Subcutaneous abdominal adipose tissue (tissue), 5 donors: ENCODE measurements around the gene NIFK.

Experiments used
- H3K27ac ChIP-seq: one replicate; pipeline ENCODE4 v1.7.0; 2013; ENCODE audit warnings: low read depth, mild to moderate bottlenecking, inconsistent platforms, low read length, moderate library complexity
- H3K27me3 ChIP-seq, 5 donors: one replicate each; pipeline ENCODE4 v1.7.0; 2013; ENCODE audit warnings: low read length in 5 of 5, inconsistent platforms in 1 of 5; ENCODE audit not compliant: control insufficient read depth in 5 of 5, insufficient read depth in 4 of 5
- H3K36me3 ChIP-seq, 5 donors: one replicate each; pipeline ENCODE4 v1.7.0; 2013; ENCODE audit warnings: low read length in 5 of 5; ENCODE audit not compliant: control insufficient read depth in 5 of 5, insufficient read depth in 5 of 5
- H3K4me1 ChIP-seq, 5 donors: one replicate each; pipeline ENCODE4 v1.7.0; 2013; ENCODE audit warnings: low read length in 5 of 5, mild to moderate bottlenecking in 3 of 5, moderate library complexity in 1 of 5; ENCODE audit not compliant: control insufficient read depth in 5 of 5, insufficient read depth in 5 of 5
- H3K4me3 ChIP-seq, 5 donors: one replicate each; pipeline ENCODE4 v1.7.0; 2013; ENCODE audit warnings: low read length in 5 of 5, low read depth in 1 of 5
- H3K9ac ChIP-seq, 5 donors: one replicate each; pipeline ENCODE4 v1.7.0; 2013; ENCODE audit warnings: low read length in 5 of 5, mild to moderate bottlenecking in 4 of 5, moderate library complexity in 3 of 5
- H3K9me3 ChIP-seq, 5 donors: one replicate each; pipeline ENCODE4 v1.7.0; 2013; ENCODE audit warnings: low read length in 5 of 5; ENCODE audit not compliant: control insufficient read depth in 5 of 5
- donor health status: healthy.
- donor health status: healthy.
- donor health status: healthy.
- donor health status: healthy.
- donor health status: healthy.

The NIFK gene

GRCh38 chr2:121766624-121767023 lies 29.9 kb upstream of the NIFK start:
- Histone ChIP-seq H3K4me3 (no peak overlapping the region), H3K27ac (no peak overlapping the region), H3K9ac (no peak overlapping the region), H3K36me3 (peaks cover 49 to 76% (median 66%) of the 10 kb centered on the region in 5 donors), H3K9me3 (no peaks in the 10 kb centered on the region), H3K4me1 (no peaks in the 10 kb centered on the region), H3K27me3 (no peaks in the 10 kb centered on the region)

DNA sequence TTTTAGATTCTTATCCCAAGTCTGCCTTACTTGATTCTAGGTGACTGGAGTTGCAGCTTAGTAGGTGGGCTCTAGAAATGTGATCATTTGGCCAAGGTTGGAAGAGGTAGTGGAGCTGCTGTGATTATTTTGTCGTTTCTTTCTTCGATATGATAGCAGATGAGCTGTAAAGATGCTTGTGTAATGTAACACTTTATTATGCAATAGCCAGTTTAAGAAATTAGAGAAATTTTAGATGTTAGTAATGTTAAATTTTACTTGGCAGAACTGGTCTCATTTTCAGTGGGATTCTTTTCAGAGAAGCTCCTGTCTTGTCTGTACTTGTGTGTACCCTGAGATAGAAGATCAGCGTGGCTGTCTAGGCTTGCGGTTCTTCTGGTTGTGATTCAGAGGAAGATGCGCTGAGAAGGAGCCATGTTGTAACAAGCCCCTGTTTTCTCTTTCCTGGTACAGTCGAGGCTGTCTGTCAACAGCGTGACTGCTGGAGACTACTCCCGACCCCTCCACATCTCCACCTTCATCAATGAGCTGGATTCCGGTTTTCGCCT lies 28.1 kb upstream of the NIFK start:
- Histone ChIP-seq H3K9me3 (no peaks in the 10 kb centered on the region), H3K4me3 (no peak overlapping the region), H3K9ac (no peak overlapping the region), H3K4me1 (no peaks in the 10 kb centered on the region), H3K36me3 (peaks cover 57 to 91% (median 82%) of the 10 kb centered on the region in 5 donors), H3K27ac (no peak overlapping the region), H3K27me3 (no peaks in the 10 kb centered on the region)

- H3K4me1 ChIP-seq = peaks cover 4 to 32% (median 28%) of the 10 kb centered on the region in 5 donors
- peaks cover 8 to 18% (median 11%) of the 10 kb centered on the region in 5 donors for H3K36me3 ChIP-seq
- H3K4me3 ChIP-seq = peak within 1 kb of the TSS; percentile 86 to 99 (median 97)
- no peaks in the 10 kb centered on the region for H3K9me3 ChIP-seq
- H3K9ac ChIP-seq = peak within 1 kb of the TSS; percentile 83 to 99 (median 85)
- H3K27ac ChIP-seq = peak within 1 kb of the TSS; percentile 75
- no peaks in the 10 kb centered on the region for H3K27me3 ChIP-seq
Observed at GRCh38 chr2:121755237-121756111, 18.8 kb upstream of the NIFK start, which contains the start of gene TSN. TSN (plus strand) TSS chr2:121755651; CDS start chr2:121755780, 129 bp downstream.

DNA sequence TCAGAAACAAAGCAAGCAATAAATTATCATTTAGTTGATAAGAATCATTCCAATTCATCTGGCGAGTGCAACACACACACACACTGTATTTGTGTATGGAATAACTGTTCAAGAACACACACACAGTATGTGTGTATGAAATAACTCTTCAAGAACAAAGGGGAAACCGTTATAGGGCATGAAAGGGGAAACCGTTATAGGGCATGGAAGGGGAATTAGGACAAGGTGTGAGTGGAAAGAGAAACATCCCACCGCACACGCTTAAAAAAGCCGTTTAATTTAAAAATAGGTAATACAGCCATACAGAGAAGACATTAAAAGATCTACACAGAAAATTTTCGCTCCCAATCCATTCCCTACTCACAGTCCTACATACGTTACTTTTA lies 18.2 kb upstream of the NIFK start:
- Histone ChIP-seq H3K9me3 (no peaks in the 10 kb centered on the region), H3K4me1 (peaks cover 4 to 32% (median 28%) of the 10 kb centered on the region in 5 donors), H3K4me3 (peak overlapping the region; percentile 67 to 99 (median 92)), H3K27me3 (no peaks in the 10 kb centered on the region), H3K9ac (peak overlapping the region; percentile 5 to 92 (median 81)), H3K36me3 (peaks cover 1 to 11% (median 9%) of the 10 kb centered on the region in 5 donors), H3K27ac (peak overlapping the region; percentile 75)

GRCh38 chr2:121748202-121748601 lies 11.5 kb upstream of the NIFK start:
- Histone ChIP-seq H3K36me3 (no peaks in the 10 kb centered on the region), H3K27me3 (no peaks in the 10 kb centered on the region), H3K4me1 (no peaks in the 10 kb centered on the region), H3K27ac (no peak overlapping the region), H3K9ac (no peak overlapping the region), H3K4me3 (no peak overlapping the region), H3K9me3 (no peaks in the 10 kb centered on the region)

DNA sequence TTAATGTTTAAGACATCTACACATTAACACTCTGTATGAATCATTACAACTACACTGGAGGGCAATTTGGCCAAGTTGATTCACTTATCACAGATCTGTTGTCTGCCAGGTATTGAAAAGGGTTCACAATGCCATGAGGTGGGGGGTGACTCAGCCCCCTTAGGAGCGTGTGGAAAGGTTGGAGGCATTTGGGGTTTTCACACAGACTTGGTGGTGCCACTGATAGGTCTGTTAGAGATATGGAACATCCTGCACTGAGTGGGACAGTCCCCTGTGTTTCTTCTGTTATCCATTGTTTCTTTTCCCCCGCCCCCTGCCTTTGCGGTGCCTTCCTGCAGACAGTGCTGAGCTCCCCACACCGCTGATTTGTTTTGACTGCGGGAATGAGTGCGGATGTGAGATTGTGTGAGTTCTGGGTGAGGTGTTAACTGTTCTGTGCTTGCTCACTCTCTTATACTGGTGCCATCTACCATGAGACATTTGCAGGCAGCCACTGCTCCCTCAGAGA lies 9.4 kb upstream of the NIFK start:
- Histone ChIP-seq H3K9me3 (no peaks in the 10 kb centered on the region), H3K4me1 (no peaks in the 10 kb centered on the region), H3K9ac (no peak overlapping the region), H3K4me3 (no peak overlapping the region), H3K27ac (no peak overlapping the region), H3K27me3 (no peaks in the 10 kb centered on the region), H3K36me3 (no peaks in the 10 kb centered on the region)

DNA sequence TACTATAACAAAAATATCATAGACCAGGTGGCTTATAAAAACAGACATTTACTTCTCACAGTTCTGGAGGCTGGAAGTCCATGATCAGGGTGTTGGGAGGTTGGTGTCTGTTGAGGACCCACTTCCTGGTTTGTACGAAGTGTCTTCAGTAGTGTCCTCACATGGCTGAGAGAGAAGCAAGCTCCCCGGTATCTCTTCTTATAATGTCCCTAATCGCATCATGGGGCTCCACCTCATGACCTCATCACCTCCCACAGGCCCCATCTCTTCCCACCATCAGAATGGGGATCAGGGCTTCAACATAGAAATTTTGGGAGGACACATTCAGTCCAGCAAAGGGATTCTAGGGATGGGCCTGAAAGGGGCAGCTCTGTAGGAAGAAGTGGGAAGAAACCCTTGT lies 4.8 kb upstream of the NIFK start:
- Histone ChIP-seq H3K9ac (no peak overlapping the region), H3K27ac (no peak overlapping the region), H3K27me3 (no peaks in the 10 kb centered on the region), H3K4me1 (peaks cover 0 to 10% (median 4%) of the 10 kb centered on the region in 5 donors), H3K9me3 (no peaks in the 10 kb centered on the region), H3K4me3 (no peak overlapping the region), H3K36me3 (no peaks in the 10 kb centered on the region)

GRCh38 chr2:121740973-121741372 lies 4.3 kb upstream of the NIFK start:
- Histone ChIP-seq H3K4me1 (peaks cover 1 to 15% (median 9%) of the 10 kb centered on the region in 5 donors), H3K4me3 (no peak overlapping the region), H3K9ac (no peak overlapping the region), H3K27me3 (no peaks in the 10 kb centered on the region), H3K36me3 (no peaks in the 10 kb centered on the region), H3K27ac (no peak overlapping the region), H3K9me3 (no peaks in the 10 kb centered on the region)

DNA sequence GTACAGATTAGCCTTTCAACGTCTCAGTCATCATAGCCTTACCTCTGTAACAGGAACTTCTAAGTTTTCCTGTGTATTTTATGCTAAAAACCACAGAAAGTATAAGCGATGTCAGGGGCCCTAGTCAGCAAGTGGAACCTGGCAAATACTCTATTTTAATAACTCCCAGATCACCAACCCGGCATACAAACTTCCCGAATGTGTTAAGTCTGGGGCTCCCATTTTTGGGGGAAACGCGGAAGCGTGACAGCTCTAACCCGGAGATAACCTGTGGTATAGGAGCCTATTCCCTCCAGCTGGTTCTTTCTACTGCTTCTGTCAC lies 574 bp downstream of the NIFK start:
- Histone ChIP-seq H3K9ac (peak overlapping the region; percentile 93 to 97 (median 95)), H3K4me1 (peaks cover 5 to 22% (median 19%) of the 10 kb centered on the region in 5 donors), H3K9me3 (no peaks in the 10 kb centered on the region), H3K4me3 (peak overlapping the region; percentile 93 to 99 (median 98)), H3K36me3 (peaks cover 0 to 29% (median 13%) of the 10 kb centered on the region in 5 donors), H3K27ac (peak overlapping the region; percentile 84), H3K27me3 (no peaks in the 10 kb centered on the region)

DNA sequence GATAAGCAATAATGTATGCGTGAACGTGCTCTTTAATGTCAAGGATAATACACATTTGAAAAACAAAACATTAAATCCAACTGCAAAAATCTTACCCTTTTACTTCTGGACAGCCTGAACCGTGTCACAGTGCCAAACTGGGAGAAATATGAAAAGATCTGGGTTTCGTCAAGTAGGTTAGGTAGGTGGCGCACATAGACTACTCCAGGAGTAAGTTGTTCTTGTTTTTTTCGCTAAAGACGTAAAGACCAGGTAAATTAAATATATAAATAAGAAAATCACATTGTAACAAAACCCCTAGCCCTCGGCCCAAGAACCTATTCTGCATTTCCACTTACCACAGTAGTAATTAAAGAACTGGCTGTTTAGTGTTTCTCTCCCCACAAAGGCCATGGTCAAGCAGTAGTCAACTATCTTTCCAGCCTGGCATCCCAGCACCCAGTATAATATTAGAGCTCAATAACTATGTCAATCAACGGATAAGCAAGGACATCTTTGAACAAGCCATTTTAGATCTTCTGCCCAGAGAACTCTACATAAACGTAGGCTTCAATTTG lies 1.1 kb downstream of the NIFK start:
- Histone ChIP-seq H3K27me3 (no peaks in the 10 kb centered on the region), H3K9me3 (no peaks in the 10 kb centered on the region), H3K36me3 (peaks cover 4 to 33% (median 18%) of the 10 kb centered on the region in 5 donors), H3K27ac (peak overlapping the region; percentile 84), H3K9ac (peak overlapping the region; percentile 93 to 97 (median 95)), H3K4me1 (peaks cover 5 to 22% (median 19%) of the 10 kb centered on the region in 5 donors), H3K4me3 (peak overlapping the region; percentile 93 to 99 (median 98))
